Measurements from ENCODE around the gene ADARB1. TPM values are rescaled to one million over a fixed set of nuclear protein-coding genes. Genes with fewer than 3 reads are reported as not detected.

ADARB1 gene
- total and polyA plus RNA-seq, 2 of the 4 experiments (the other 2 are of a cell fraction), result 39.8 to 47.3 TPM

- CTCF ChIA-PET, result no interaction called here
Observed at GRCh38 chr21:45222001-45222400, 147.6 kb downstream of the ADARB1 start.

More at GRCh38 chr21:45222001-45222400, 147.6 kb downstream of the ADARB1 start:
- no peaks in the 10 kb centered on the region for H3K9me3 ChIP-seq (ENCODE audit: control insufficient read depth, insufficient read depth, low read length)
- in situ Hi-C loops (cut with MboI; ENCODE audit: low sequenced_read_pairs) (no loop called here), intact Hi-C loops (cut with micrococcal nuclease) (no loop called here), dilution Hi-C loops (cut with HindIII; ENCODE audit: low sequenced_read_pairs, unreplicated experiment) (no loop called here)
- no peak overlapping the region for H4K8ac ChIP-seq (ENCODE audit: low read depth in 2 of 2, low read length in 2 of 2)
- H4K20me1 ChIP-seq (ENCODE audit: insufficient read depth, low read length), result peaks cover 37% of the 10 kb centered on the region
- H3K27ac ChIP-seq (ENCODE audit: insufficient read depth, low read length), result no peak overlapping the region
- H3K79me1 ChIP-seq (ENCODE audit: low read depth in 1 of 2, low read length in 2 of 2), result peaks cover 14 to 27% of the 10 kb centered on the region in 2 experiments
- peaks cover 50% of the 10 kb centered on the region for H3K36me3 ChIP-seq (ENCODE audit: control insufficient read depth, insufficient read depth, low read length)
- no peak overlapping the region for H3K4ac ChIP-seq (ENCODE audit: low read depth, low read length)
- WGBS, 2 experiments (ENCODE audit: extremely low coverage in 2 of 2, insufficient read length in 1 of 2), result 100% methylated on average over 2 of the region's 15 CpGs; no CpG with 5 or more reads in 1 of the 2 experiments
- H3K4me2 ChIP-seq (ENCODE audit: low read depth, low read length), result no peak overlapping the region
- peaks cover 18% of the 10 kb centered on the region for H3K4me1 ChIP-seq (ENCODE audit: control insufficient read depth, insufficient read depth, low read length)
- no peak for DNase-seq
- no TSS peak for BruUV-seq (replicated peaks)
- no peak overlapping the region for H3K14ac ChIP-seq (replicated peaks; ENCODE audit: low read depth, low read length)
- H3K9me1 ChIP-seq (ENCODE audit: insufficient read depth, low read length), result peaks cover 23% of the 10 kb centered on the region
- H2BK120ac ChIP-seq (ENCODE audit: low read depth, low read length), result no peak overlapping the region
- H2AK5ac ChIP-seq (ENCODE audit: low read depth, low read length), result no peak overlapping the region
- H2BK5ac ChIP-seq (ENCODE audit: low read depth, low read length, poor library complexity, severe bottlenecking), result no peak overlapping the region
- ATAC-seq (ENCODE audit: low read depth), result no peak
- no peak overlapping the region for H4K5ac ChIP-seq (ENCODE audit: low read depth, low read length)
- H3K27me3 ChIP-seq (ENCODE audit: control insufficient read depth, insufficient read depth, low read length), result no peaks in the 10 kb centered on the region
- no peak overlapping the region for H3K4me3 ChIP-seq (ENCODE audit: insufficient read depth, low read depth, low read length)
- POLR2A ChIA-PET (ENCODE audit: unreplicated experiment), result no interaction called here
- H3K23ac ChIP-seq (ENCODE audit: low read depth, low read length), result no peak overlapping the region
- TF ChIP-seq RAD21 (IDR thresholded peaks at IDR 0.05; ENCODE audit: low read length) (no peak), BHLHE40 (IDR thresholded peaks at IDR 0.05; ENCODE audit: low read depth, low read length) (no peak), SMC3 (IDR thresholded peaks at IDR 0.05; ENCODE audit: low read depth, low read length) (no peak), ELK1 (IDR thresholded peaks at IDR 0.05; ENCODE audit: borderline replicate concordance, low read depth, low read length) (no peak), CHD1 (IDR thresholded peaks at IDR 0.05; ENCODE audit: low read depth, low read length) (no peak), POLR2A (IDR thresholded peaks at IDR 0.05; ENCODE audit: low read depth, low read length) (no peak), RFX5 (IDR thresholded peaks at IDR 0.05; ENCODE audit: low read depth, low read length) (no peak), FOS (IDR thresholded peaks at IDR 0.05; ENCODE audit: low read depth, low read length) (no peak), NFE2L2 (IDR thresholded peaks at IDR 0.05; ENCODE audit: low read depth, low read length) (no peak), MAZ (IDR thresholded peaks at IDR 0.05; ENCODE audit: borderline replicate concordance, low read depth, low read length) (no peak), MXI1 (IDR thresholded peaks at IDR 0.05; ENCODE audit: borderline replicate concordance, low read depth, low read length) (no peak), CEBPB (IDR thresholded peaks at IDR 0.05; ENCODE audit: low read depth, low read length) (no peak), RCOR1 (IDR thresholded peaks at IDR 0.05; ENCODE audit: insufficient replicate concordance, low read length) (no peak), USF2 (IDR thresholded peaks at IDR 0.05; ENCODE audit: low read depth, low read length) (no peak), CTCF (conservative IDR thresholded peaks at IDR 0.05; ENCODE audit: low read depth, low read length) (no peak), MAFK (IDR thresholded peaks at IDR 0.05; ENCODE audit: low read depth, low read length) (no peak)
- no peak overlapping the region for H4K91ac ChIP-seq (ENCODE audit: insufficient read depth, low read depth, low read length)
- H2AK9ac ChIP-seq (replicated peaks; ENCODE audit: low read depth, low read length, poor library complexity), result peak overlapping the region; percentile 46
- H3K9ac ChIP-seq (ENCODE audit: low read depth, low read length), result no peak overlapping the region
- H2BK15ac ChIP-seq (ENCODE audit: low read depth, low read length), result no peak overlapping the region
- H3K18ac ChIP-seq (ENCODE audit: low read depth, low read length), result no peak overlapping the region
- no peak overlapping the region for H3K56ac ChIP-seq (ENCODE audit: extremely low read depth, insufficient read depth, low read length)
- H2BK20ac ChIP-seq (ENCODE audit: low read depth, low read length), result no peak overlapping the region
- no peak overlapping the region for H2AFZ ChIP-seq (replicated peaks; ENCODE audit: low read length, poor library complexity)

Data from IMR-90 (cell line).